GM21619 (cell line): ENCODE results near the gene CCSAP.
A peak's percentile ranks its signal among the peaks of the same experiment; 100 is the strongest.
"Not testable (repeated sequence)": the region's sequence is repeated elsewhere in the genome, so short reads cannot be mapped to it uniquely, and the experiment has no call there.

Source experiments
- ATAC-seq: cut with Tn5 transposase; IDR thresholded peaks from one replicate; pipeline ENCODE4 v1.9.1; 2021; ENCODE audit not compliant: unreplicated experiment

The CCSAP gene, protein sequence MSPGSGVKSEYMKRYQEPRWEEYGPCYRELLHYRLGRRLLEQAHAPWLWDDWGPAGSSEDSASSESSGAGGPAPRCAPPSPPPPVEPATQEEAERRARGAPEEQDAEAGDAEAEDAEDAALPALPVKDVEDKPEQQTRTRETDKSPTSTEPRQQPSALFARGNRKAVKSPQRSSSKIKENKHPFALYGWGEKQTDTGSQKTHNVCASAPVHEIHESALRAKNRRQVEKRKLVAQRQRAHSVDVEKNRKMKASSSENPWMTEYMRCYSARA

GRCh38 chr1:229342656-229343569 is at the start of gene CCSAP:
CCSAP (minus strand) TSS chr1:229343047; CDS start chr1:229342465, 582 bp downstream.
- ATAC-seq: peak; percentile 32

GRCh38 chr1:229390130-229390529 is 47.3 kb upstream of the CCSAP start:
- ATAC-seq: no peak

DNA sequence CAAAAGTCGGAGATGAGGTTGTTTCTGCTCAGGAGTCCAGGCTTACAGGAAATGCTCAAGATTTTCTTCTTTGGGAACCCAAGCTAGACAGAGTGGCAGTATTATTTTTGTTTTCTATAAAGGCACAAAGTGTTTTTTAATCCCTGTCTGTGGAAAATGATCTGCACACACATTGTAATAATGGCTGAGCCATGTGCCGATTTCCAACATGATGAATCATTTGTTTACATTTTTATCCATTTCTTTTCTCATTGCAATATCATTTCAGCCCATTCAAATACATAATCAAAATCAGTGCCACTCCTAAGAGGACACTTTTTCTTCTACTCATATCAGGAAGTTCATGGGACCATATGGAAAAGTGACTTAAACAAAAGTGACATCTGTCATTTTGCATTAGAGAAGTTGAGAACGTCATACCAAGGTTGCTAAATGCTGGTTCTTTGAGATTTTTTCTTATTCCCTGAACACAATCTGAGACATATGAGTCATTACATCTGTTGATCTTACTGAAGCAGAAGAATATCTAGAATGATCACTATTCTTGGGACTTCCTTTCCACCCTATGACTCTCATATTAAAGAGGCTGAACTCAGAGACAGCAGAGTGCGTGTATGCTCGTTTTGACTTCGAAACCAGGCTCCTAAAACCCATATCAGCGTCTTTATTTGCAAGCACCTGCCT is 46.2 kb upstream of the CCSAP start:
- no peak for ATAC-seq

DNA sequence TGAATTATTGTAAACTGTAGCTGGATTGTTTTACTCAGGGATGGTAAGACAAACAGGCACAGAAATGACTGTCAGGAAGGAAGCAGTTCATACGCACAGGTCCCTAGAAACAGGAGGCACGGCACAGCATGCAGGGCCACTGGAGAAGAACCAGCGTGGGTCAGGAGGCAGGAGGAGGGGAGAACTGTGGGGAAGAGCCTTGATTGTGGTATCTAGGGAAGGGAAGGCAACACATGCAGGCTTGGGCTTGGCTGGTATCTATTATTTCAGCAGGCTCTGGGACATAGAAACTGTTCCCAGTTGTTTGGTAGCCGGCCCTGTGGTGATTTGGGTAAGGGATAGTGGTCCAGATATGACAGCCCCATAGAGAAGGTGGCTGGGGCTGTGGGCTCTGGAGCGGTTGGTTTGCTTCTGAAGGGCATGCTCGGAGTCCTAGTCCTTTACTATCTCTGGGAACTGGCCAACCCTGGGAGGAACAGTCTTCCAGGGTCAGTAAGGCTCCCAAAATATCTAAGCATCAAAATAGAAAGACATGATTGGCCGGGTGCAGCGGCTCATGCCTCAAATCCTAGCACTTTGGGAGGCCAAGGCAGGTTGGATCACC is 43.1 kb upstream of the CCSAP start:
- ATAC-seq: no peak

- no peak for ATAC-seq
Observed at GRCh38 chr1:229384822-229385221, 42.0 kb upstream of the CCSAP start.

- no peak for ATAC-seq
Observed at GRCh38 chr1:229383961-229384360, 41.1 kb upstream of the CCSAP start.

- ATAC-seq: no peak
Observed at GRCh38 chr1:229383188-229383587, 40.3 kb upstream of the CCSAP start.

DNA sequence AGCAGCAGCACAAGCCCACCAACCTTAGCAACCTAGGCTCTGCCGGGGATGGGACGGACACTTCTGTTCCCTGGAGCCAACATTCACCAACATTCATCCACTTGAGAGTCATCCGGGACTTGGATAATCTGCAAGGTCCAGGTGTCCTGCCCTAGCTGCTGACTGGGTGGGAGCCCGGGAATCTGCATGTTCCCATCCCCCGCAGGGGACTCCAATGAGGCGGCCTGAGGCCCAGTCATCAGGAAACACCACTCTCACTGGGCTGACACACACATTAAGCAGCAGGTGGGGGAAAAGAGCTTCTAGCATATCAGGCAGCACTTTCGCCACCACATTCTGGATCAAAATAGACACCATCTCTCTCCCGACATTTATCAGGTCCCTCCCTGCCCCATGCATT is 38.4 kb upstream of the CCSAP start:
- no peak for ATAC-seq

DNA sequence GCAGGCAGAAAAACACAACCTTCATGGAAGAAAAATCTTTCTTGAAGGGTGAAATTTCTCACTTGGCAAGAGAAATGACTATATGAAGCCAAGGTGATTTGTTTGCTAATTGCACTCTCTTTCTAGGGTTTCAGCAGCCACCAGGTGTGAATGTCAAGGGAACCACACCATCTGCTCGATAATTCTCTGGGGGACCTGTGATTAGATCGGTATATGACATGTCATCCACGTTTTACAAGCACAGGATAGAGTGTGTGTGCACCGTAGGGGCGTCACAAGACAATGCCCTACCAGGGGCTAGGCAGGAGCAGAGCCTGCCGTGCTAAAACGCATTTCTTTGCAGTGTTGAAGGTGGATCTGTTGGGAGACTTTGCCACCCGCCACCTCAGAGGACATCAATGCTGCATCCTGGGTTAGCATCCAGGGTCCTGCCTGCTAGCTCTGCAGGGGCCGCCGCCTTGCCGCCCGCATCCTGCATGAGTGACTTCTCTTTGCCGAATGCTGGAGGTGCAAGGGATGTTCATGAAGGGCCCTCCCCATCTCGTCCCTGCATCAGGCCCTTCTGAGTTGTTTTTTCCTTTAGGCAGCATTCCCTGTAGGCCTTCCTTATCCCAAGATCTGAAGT is 37.8 kb upstream of the CCSAP start:
- ATAC-seq: no peak

GRCh38 chr1:229379846-229380245 is 37.0 kb upstream of the CCSAP start:
- no peak for ATAC-seq

- ATAC-seq: no peak
Observed at GRCh38 chr1:229378586-229379367, 35.9 kb upstream of the CCSAP start.

GRCh38 chr1:229378035-229378434 is 35.2 kb upstream of the CCSAP start:
- not testable (repeated sequence) for ATAC-seq

- no peak for ATAC-seq
Observed at GRCh38 chr1:229377429-229377828, 34.6 kb upstream of the CCSAP start.

GRCh38 chr1:229376521-229376920 is 33.7 kb upstream of the CCSAP start:
- ATAC-seq: no peak

- ATAC-seq: no peak
Observed at GRCh38 chr1:229374485-229374884, 31.6 kb upstream of the CCSAP start.

GRCh38 chr1:229373395-229373794 is 30.5 kb upstream of the CCSAP start:
- no peak for ATAC-seq

- no peak for ATAC-seq
Observed at GRCh38 chr1:229372251-229372650, 29.4 kb upstream of the CCSAP start.

- no peak for ATAC-seq
Observed at GRCh38 chr1:229371624-229372023, 28.8 kb upstream of the CCSAP start.

- ATAC-seq: no peak
Observed at GRCh38 chr1:229370601-229371021, 27.8 kb upstream of the CCSAP start.

DNA sequence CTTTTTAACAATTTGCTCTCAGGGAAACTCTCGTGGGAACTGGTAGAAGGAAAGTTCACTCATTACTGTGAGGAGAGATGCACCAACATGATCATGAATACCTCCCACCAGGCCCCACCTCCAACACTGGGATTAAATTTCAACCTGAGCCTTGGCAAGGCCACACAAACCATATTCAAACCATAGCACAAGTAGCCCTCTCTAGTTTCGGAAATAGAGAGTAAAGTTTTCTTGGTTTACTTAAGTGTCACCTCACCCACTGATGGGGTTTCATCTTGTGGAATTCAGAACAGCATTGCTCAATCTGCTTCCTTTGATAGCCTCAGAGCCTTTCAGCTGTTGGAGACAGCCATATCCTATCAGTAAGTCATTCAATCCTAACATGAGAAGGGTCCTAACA is 25.5 kb upstream of the CCSAP start:
- ATAC-seq: peak; percentile 68
